Sigmoid colon (tissue), 7 donors: ENCODE results near the gene ARHGAP27. TPM values are rescaled to one million over a fixed set of nuclear protein-coding genes. Genes with fewer than 3 reads are reported as not detected.
"Not testable (repeated sequence)": the region's sequence is repeated elsewhere in the genome, so short reads cannot be mapped to it uniquely, and the experiment has no call there.

Experiments used
- DNase-seq: peaks from one replicate; pipeline ENCODE4 v3.0.0-alpha.2; 2019
- H3K27ac ChIP-seq, 4 donors: fragments of 200-600 bp; sonication (generic); one replicate each; pipeline ENCODE4 v1.5.1; 2016 to 2019; ENCODE audit warnings: mild to moderate bottlenecking in 1 of 4
- H3K27me3 ChIP-seq, 3 donors: fragments of 200-600 bp; sonication (generic); one replicate each; pipeline ENCODE4 v1.5.1; 2019; ENCODE audit warnings: mild to moderate bottlenecking in 1 of 3
- H3K36me3 ChIP-seq, 4 donors: fragments of 200-600 bp; sonication (generic); one replicate each; pipeline ENCODE4 v1.5.1; 2016 to 2019
- H3K4me1 ChIP-seq, 4 donors: fragments of 200-600 bp; sonication (generic); one replicate each; pipeline ENCODE4 v1.5.1; 2017 to 2019
- H3K4me3 ChIP-seq, 4 donors: fragments of 200-600 bp; sonication (generic); one replicate each; pipeline ENCODE4 v1.5.1; 2017 to 2019; ENCODE audit warnings: mild to moderate bottlenecking in 2 of 4, moderate library complexity in 1 of 4
- H3K9me3 ChIP-seq, 4 donors: fragments of 200-600 bp in 3 of 4; sonication (generic) in 3 of 4; one replicate each; pipeline versions ENCODE4 v1.5.1 to v1.6.1; 2013 to 2019
- CTCF ChIP-seq, 4 experiments: fragments of 450-650 bp in 3 of 4; fragments of 200-600 bp in 1 of 4; IDR thresholded peaks; one replicate each; pipeline ENCODE4 v1.5.1; 2016 to 2019; ENCODE audit warnings: antibody characterized with exemption in 4 of 4, mild to moderate bottlenecking in 3 of 4, moderate library complexity in 2 of 4
- EP300 ChIP-seq, 4 donors: sonication (generic); formaldehyde crosslinking; IDR thresholded peaks; one replicate each; pipeline ENCODE4 v1.6.1; 2017; ENCODE audit warnings: antibody characterized with exemption in 4 of 4
- POLR2A ChIP-seq, 2 donors: fragments of 450-650 bp; IDR thresholded peaks; one replicate each; pipeline ENCODE4 v1.6.1; 2016; ENCODE audit warnings: antibody characterized with exemption in 2 of 2, mild to moderate bottlenecking in 2 of 2, moderate library complexity in 2 of 2
- POLR2AphosphoS5 ChIP-seq, 4 donors: sonication (generic); formaldehyde crosslinking; IDR thresholded peaks; one replicate each; pipeline ENCODE4 v1.6.1; 2017; ENCODE audit warnings: antibody characterized with exemption in 4 of 4
- WGBS, 2 donors: extraction: QIAGEN DNeasy Blood & Tissue Kit; methylation state at CpG; one replicate each; pipeline ENCODE4 v1.1.7; 2013; 5-methylcytosine and 5-hydroxymethylcytosine counted together
- intact Hi-C: fragments of 100-400 bp; cut with DNase I; formaldehyde crosslinking; loops from one replicate; pipeline ENCODE4 v1.15.1; 2023
- polyA plus RNA-seq, 3 donors: library from polyadenylated mRNA; stranded (reverse); fragments of 200-250 nt; gene quantifications; one replicate each; pipeline ENCODE4 v1.2.3, GENCODE V29; 2013
- total RNA-seq, 4 donors: library from RNA; depleted of rRNA; stranded (reverse); fragments of >200 nt; gene quantifications; one replicate each; pipeline ENCODE4 v1.1.0, GENCODE V29; 2016
- donor health status: healthy with polysubstance abuse.
- donor health status: Bipolar disorder and iron deficiency.
- donor health status: healthy.

The ARHGAP27 gene
- total and polyA plus RNA-seq, 7 donors: 9.1 to 144 (median 16.6) TPM

GRCh38 chr17:45445901-45446743, 13.5 kb upstream of the ARHGAP27 start:
- Histone ChIP-seq H3K36me3 (peaks cover 0 to 40% (median 3%) of the 10 kb centered on the region in 4 donors), H3K27ac (peak overlapping the region in 1 of 4 donors; percentile 55)
- DNase-seq: peak; percentile 60
- H3K27me3 ChIP-seq, intact Hi-C loops, H3K4me3 ChIP-seq, H3K4me1 ChIP-seq, H3K9me3 ChIP-seq: not testable (repeated sequence)
- WGBS, 2 donors: 53 to 73% methylated on average over 16 of the region's 16 CpGs

- H3K27ac ChIP-seq: not testable (repeated sequence)
These were observed 12.5 kb upstream of the ARHGAP27 start for GRCh38 chr17:45444856-45445820.

GRCh38 chr17:45444301-45444700, 11.6 kb upstream of the ARHGAP27 start:
- intact Hi-C loops, H3K27me3 ChIP-seq, H3K9me3 ChIP-seq, H3K27ac ChIP-seq, DNase-seq, H3K4me1 ChIP-seq, H3K4me3 ChIP-seq: not testable (repeated sequence)
- 73 to 85% methylated on average over 10 of the region's 10 CpGs for WGBS, 2 donors
- H3K36me3 ChIP-seq: peaks cover 0 to 35% (median 0%) of the 10 kb centered on the region in 4 donors

More at GRCh38 chr17:45444856-45445820, 12.5 kb upstream of the ARHGAP27 start:
- H3K27me3 ChIP-seq, H3K4me3 ChIP-seq, H3K4me1 ChIP-seq, H3K9me3 ChIP-seq, intact Hi-C loops: not testable (repeated sequence)
- WGBS, 2 donors: 94% methylated on average over 21 of the region's 21 CpGs
- peaks cover 0 to 34% (median under 1%) of the 10 kb centered on the region in 4 donors for H3K36me3 ChIP-seq
- DNase-seq: peak; percentile 43

GRCh38 chr17:45443371-45444260, 10.9 kb upstream of the ARHGAP27 start:
- H3K4me1 ChIP-seq, H3K4me3 ChIP-seq, H3K27ac ChIP-seq, H3K27me3 ChIP-seq, H3K9me3 ChIP-seq, intact Hi-C loops: not testable (repeated sequence)
- 85 to 88% methylated on average over 10 of the region's 10 CpGs for WGBS, 2 donors
- DNase-seq: peak; percentile 28
- peaks cover 0 to 36% (median 0%) of the 10 kb centered on the region in 4 donors for H3K36me3 ChIP-seq

- Histone ChIP-seq H3K27ac (no peak overlapping the region), H3K36me3 (peaks cover 12 to 46% (median 13%) of the 10 kb centered on the region in 4 donors), H3K9me3 (no peaks in the 10 kb centered on the region), H3K4me3 (no peak overlapping the region), H3K4me1 (peaks cover 0 to 9% (median 0%) of the 10 kb centered on the region in 4 donors), H3K27me3 (no peaks in the 10 kb centered on the region)
- intact Hi-C loops: no loop called here
- 80% methylated on average over 14 of the region's 14 CpGs for WGBS, 2 donors
- DNase-seq: peak; percentile 56
- TF ChIP-seq CTCF (IDR thresholded peaks at IDR 0.05) (no peak), POLR2A (IDR thresholded peaks at IDR 0.05) (no peak), POLR2AphosphoS5 (IDR thresholded peaks at IDR 0.05) (no peak), EP300 (IDR thresholded peaks at IDR 0.05) (no peak)
These were observed 9.0 kb upstream of the ARHGAP27 start for GRCh38 chr17:45441526-45442310.

- peaks cover 13 to 51% (median 20%) of the 10 kb centered on the region in 4 donors for H3K36me3 ChIP-seq
- peak; percentile 63 for DNase-seq
- H3K4me3 ChIP-seq, H3K27me3 ChIP-seq, H3K27ac ChIP-seq, H3K4me1 ChIP-seq, intact Hi-C loops, H3K9me3 ChIP-seq: not testable (repeated sequence)
- 43 to 78% methylated on average over 7 of the region's 7 CpGs for WGBS, 2 donors
These were observed 8.3 kb upstream of the ARHGAP27 start for GRCh38 chr17:45440839-45441515.
